K562 (cell line): Measurements from ENCODE around the gene DENND10. TPM values are rescaled to one million over a fixed set of nuclear protein-coding genes. Genes with fewer than 3 reads are reported as not detected.
"Not testable (repeated sequence)": the region's sequence is repeated elsewhere in the genome, so short reads cannot be mapped to it uniquely, and the experiment has no call there.

Source experiments
- ATAC-seq: fragments of 200-7000 bp; cut with Tn5 transposase; 3 replicates; pipeline ENCODE4 v1.9.1; 2020; ENCODE audit warnings: moderate library complexity
- BruUV-seq: library from RNA; stranded (reverse); fragments of 400-500 nt; replicated peaks from 2 replicates; lab custom pipeline; 2021; lab: Mats Ljungman, UMichigan
- CTCF ChIA-PET: fragments of 300-600 bp; formaldehyde crosslinking; extraction: SDS; loops from one replicate; lab custom pipeline; 2021; ENCODE audit warnings: low intra/inter-chr PET ratio; lab: Yijun Ruan, JAX
- POLR2A ChIA-PET: fragments of 300-600, 350-650 bp; sonication (Branson Sonifier 250); formaldehyde crosslinking; extraction: SDS; loops from one replicate; lab custom pipeline; 2021; ENCODE audit warnings: antibody characterized with exemption, inconsistent platforms; lab: Yijun Ruan, JAX
- DNase-seq, 4 experiments: peaks; one replicate each; pipeline versions ENCODE4 v3.0.0 to v3.0.0-alpha.2; 2011 to 2018; ENCODE audit warnings: low spot score in 3 of 4, mixed read lengths in 3 of 4; ENCODE audit errors: extremely low read depth in 1 of 4
- FAIRE-seq: peaks from 2 replicates; lab custom pipeline; 2011; peaks lifted over from hg19 to GRCh38; lab: Jason Lieb, UNC
- H2AFZ ChIP-seq: 2 replicates; pipeline ENCODE4 v1.6.0; 2011; ENCODE audit warnings: low read depth, low read length, control low read depth, inconsistent platforms
- H3K27ac ChIP-seq: fragments of 200-600 bp; 3 replicates; pipeline ENCODE4 v1.8.0; 2011; ENCODE audit warnings: low read depth, mild to moderate bottlenecking, control low read depth, inconsistent platforms, low read length, moderate library complexity, mixed read lengths; ENCODE audit errors: extremely low read depth
- H3K27me3 ChIP-seq, 2 experiments: fragments of 300-600 bp in 1 of 2; 2 replicates in 1 of 2; 3 replicates in 1 of 2; pipeline versions ENCODE4 v1.6.0 to v1.8.0; 2011; ENCODE audit warnings: inconsistent platforms in 2 of 2, low read length in 2 of 2, mild to moderate bottlenecking in 1 of 2, mixed read lengths in 1 of 2, moderate library complexity in 1 of 2; ENCODE audit not compliant: control insufficient read depth in 2 of 2, insufficient read depth in 2 of 2
- H3K36me3 ChIP-seq: fragments of 300-600 bp; 3 replicates; pipeline ENCODE4 v1.8.0; 2011; ENCODE audit warnings: mild to moderate bottlenecking, low read length, inconsistent platforms; ENCODE audit not compliant: control insufficient read depth, insufficient read depth
- H3K4me1 ChIP-seq, 2 experiments: fragments of 200-600 bp in 1 of 2; replicated peaks in 1 of 2; 2 replicates in 1 of 2; 3 replicates in 1 of 2; pipeline versions ENCODE4 v1.5.1 to v1.8.0; 2011; ENCODE audit warnings: inconsistent platforms in 2 of 2, low read length in 2 of 2, mild to moderate bottlenecking in 1 of 2, mixed read lengths in 1 of 2, moderate library complexity in 1 of 2; ENCODE audit not compliant: control insufficient read depth in 2 of 2, insufficient read depth in 2 of 2
- H3K4me2 ChIP-seq: 2 replicates; pipeline ENCODE4 v1.6.1; 2011; ENCODE audit warnings: low read length, control low read depth, inconsistent platforms, mixed read lengths; ENCODE audit not compliant: insufficient read depth
- H3K4me3 ChIP-seq: fragments of 200-600 bp; sonication (generic), shearing (Covaris generic); 2 replicates; pipeline ENCODE4 v1.5.1; 2016; ENCODE audit warnings: control low read depth, inconsistent platforms
- H3K79me2 ChIP-seq: fragments of 200-600 bp; 3 replicates; pipeline ENCODE4 v1.8.0; 2011; ENCODE audit warnings: low read length, inconsistent platforms; ENCODE audit not compliant: control insufficient read depth, insufficient read depth
- H3K9ac ChIP-seq, 2 experiments: 2 replicates each; pipeline versions ENCODE4 v1.6.0 to v1.6.1; 2011; ENCODE audit warnings: low read depth in 2 of 2, low read length in 2 of 2, control low read depth in 1 of 2, inconsistent platforms in 1 of 2, mild to moderate bottlenecking in 1 of 2, mixed read lengths in 1 of 2; ENCODE audit not compliant: insufficient read depth in 1 of 2
- H3K9me1 ChIP-seq: one replicate; pipeline ENCODE4 v1.6.0; 2011; ENCODE audit warnings: inconsistent platforms, mild to moderate bottlenecking, low read length, moderate library complexity; ENCODE audit not compliant: control insufficient read depth, insufficient read depth
- H3K9me3 ChIP-seq: replicated peaks from 2 replicates; pipeline ENCODE4 v1.5.1; 2011; ENCODE audit warnings: low read depth, low read length, inconsistent platforms; ENCODE audit not compliant: control insufficient read depth, insufficient read depth
- H4K20me1 ChIP-seq: replicated peaks from 2 replicates; pipeline ENCODE4 v1.6.1; 2011; ENCODE audit warnings: low read length, inconsistent platforms, mixed read lengths; ENCODE audit not compliant: control insufficient read depth, insufficient read depth
- NCOR1 ChIP-seq: fragments of 450-650 bp; IDR thresholded peaks from 2 replicates; pipeline ENCODE4 v1.6.1; 2016; ENCODE audit warnings: mild to moderate bottlenecking, moderate library complexity
- THRA ChIP-seq: fragments of 450-650 bp; IDR thresholded peaks from 2 replicates; pipeline ENCODE4 v1.6.1; 2017; ENCODE audit warnings: mild to moderate bottlenecking, moderate library complexity
- ZBTB7A ChIP-seq: IDR thresholded peaks from 2 replicates; pipeline ENCODE4 v1.6.1; 2011; ENCODE audit warnings: low read depth, mild to moderate bottlenecking, low read length, moderate library complexity, borderline replicate concordance; ENCODE audit not compliant: control insufficient read depth
- ZNF212 ChIP-seq: fragments of 450-650 bp; formaldehyde crosslinking; IDR thresholded peaks from 2 replicates; pipeline ENCODE4 v1.4.0; 2020; ENCODE audit warnings: mild to moderate bottlenecking
- WGBS: fragments of 100-300 bp; shearing (Covaris generic); methylation state at CpG from one replicate; pipeline ENCODE4 v1.1.6; 2016; ENCODE audit warnings: low coverage, mixed read lengths; ENCODE audit not compliant: insufficient coverage; ENCODE audit errors: missing lambda C conversion rate; 5-methylcytosine and 5-hydroxymethylcytosine counted together
- in situ Hi-C: fragments of 300-500 bp; cut with MboI; formaldehyde crosslinking; loops from 4 replicates; pipeline ENCODE4 v1.15.0; 2018; ENCODE audit warnings: inconsistent platforms, mixed read lengths
- intact Hi-C: fragments of 100-400 bp; cut with micrococcal nuclease; formaldehyde crosslinking; loops from 2 replicates; pipeline ENCODE4 v1.14.2; 2022
- polyA plus RNA-seq, 8 experiments: library from polyadenylated mRNA; depleted of rRNA in 4 of 8; stranded (reverse) in 5 of 8; unstranded in 3 of 8; fragments of >200 nt; fragmentation: Nextera tagmentation in 2 of 8; fragmentation: Illumina TruSeq in 1 of 8; extraction: Ambion mirVana in 2 of 8; extraction: Trizol in 1 of 8; gene quantifications; 2 replicates each; pipeline versions ENCODE4 v1.2.1 to v1.2.3, GENCODE V29; 2011 to 2014; ENCODE audit warnings: inconsistent platforms in 1 of 8, missing spikeins in 1 of 8
- total RNA-seq, 7 experiments: library from RNA; depleted of rRNA in 6 of 7; stranded (reverse); fragments of >200 nt in 6 of 7; fragmentation: Illumina TruSeq in 2 of 7; extraction: Trizol in 2 of 7; gene quantifications; 2 replicates each; pipeline versions ENCODE4 v1.2.1 to v1.2.3, GENCODE V29; 2011 to 2021; ENCODE audit warnings: low replicate concordance in 1 of 7

The DENND10 gene
- total and polyA plus RNA-seq, 9 of the 15 experiments (the other 6 are each of a cell fraction or from before 2014, with no cell fraction given), result 9.4 to 20.0 (median 12.5) TPM

GRCh38 chr10:119105155-119105554 lies 1.2 kb downstream of the DENND10 start:
- Histone ChIP-seq H3K27me3 (no peaks in the 10 kb centered on the region), H3K79me2 (peaks cover 6% of the 10 kb centered on the region), H3K9me1 (no peaks in the 10 kb centered on the region), H2AFZ (no peak overlapping the region), H3K4me3 (no peak overlapping the region; the same call in 1 of the 2 replicates), H3K4me1 (peaks cover 13 to 14% of the 10 kb centered on the region in 2 experiments; a peak in 4 of 5 replicates), H3K9ac (no peak overlapping the region), H3K27ac (no peak overlapping the region), H3K9me3 (no peaks in the 10 kb centered on the region), H4K20me1 (no peaks in the 10 kb centered on the region), H3K4me2 (peak overlapping the region; percentile 76), H3K36me3 (peaks cover 5% of the 10 kb centered on the region; the same call in 2 of the 3 replicates)
- no peak for FAIRE-seq
- CTCF ChIA-PET, result interaction anchor here (0.6 kb wide), 1 partner anchor 57 kb away, joined by 3 read pairs; no protein-coding TSS in a partner anchor
- intact Hi-C loops (no loop called here), in situ Hi-C loops (no loop called here)
- ATAC-seq, result no peak
- WGBS, result 92% methylated on average over 9 of the region's 12 CpGs
- TF ChIP-seq ZNF212 (CRISPR knock-in tag), result no peak
- no peak for TF ChIP-seq THRA
- TF ChIP-seq NCOR1, result no peak
- TF ChIP-seq ZBTB7A, result no peak
- TSS peak; percentile 66 for BruUV-seq
- DNase-seq, result no peak
- POLR2A ChIA-PET, result interaction anchor here (1.4 kb wide), 1 partner anchor 14 kb away, joined by 5 read pairs; no protein-coding TSS in a partner anchor

- peaks cover 11 to 13% of the 10 kb centered on the region in 2 experiments; a peak in 4 of 5 replicates for H3K4me1 ChIP-seq
- H4K20me1 ChIP-seq, H3K36me3 ChIP-seq, H3K9ac ChIP-seq, DNase-seq, H2AFZ ChIP-seq, in situ Hi-C loops, ATAC-seq, intact Hi-C loops, H3K4me3 ChIP-seq, BruUV-seq, H3K4me2 ChIP-seq, H3K79me2 ChIP-seq, FAIRE-seq, H3K9me3 ChIP-seq, H3K27ac ChIP-seq, H3K27me3 ChIP-seq, CTCF ChIA-PET, H3K9me1 ChIP-seq, POLR2A ChIA-PET: not testable (repeated sequence)
- 87% methylated on average over 3 of the region's 7 CpGs for WGBS
These were observed 2.0 kb downstream of the DENND10 start for GRCh38 chr10:119105899-119106298.

- DNase-seq, BruUV-seq, CTCF ChIA-PET, H2AFZ ChIP-seq, ATAC-seq, intact Hi-C loops, H4K20me1 ChIP-seq, H3K27me3 ChIP-seq, H3K27ac ChIP-seq, H3K9ac ChIP-seq, H3K36me3 ChIP-seq, POLR2A ChIA-PET, H3K9me3 ChIP-seq, H3K79me2 ChIP-seq, H3K4me3 ChIP-seq, FAIRE-seq, in situ Hi-C loops, H3K9me1 ChIP-seq, H3K4me2 ChIP-seq: not testable (repeated sequence)
- WGBS, result 50% methylated on average over 1 of the region's 6 CpGs
- peaks cover 5 to 13% of the 10 kb centered on the region in 2 experiments; a peak in 4 of 5 replicates for H3K4me1 ChIP-seq
These were observed 3.2 kb downstream of the DENND10 start for GRCh38 chr10:119107106-119107505.
